T-helper 1 cell treated with Interleukin-12 subunit alpha and Interleukin-12 subunit beta and Interleukin-4 antibody, amounts not matched to agents 30 ng/mL and 1 ng/mL, for 36 hours (primary cell): Measurements from ENCODE around the gene PIP5K1B. TPM values are rescaled to one million over a fixed set of nuclear protein-coding genes. Genes with fewer than 3 reads are reported as not detected.

Experiments
- intact Hi-C: fragments of 100-400 bp; cut with micrococcal nuclease; formaldehyde crosslinking; loops from one replicate; pipeline ENCODE4 v1.15.1; 2024
- total RNA-seq: library from RNA; stranded (reverse); gene quantifications from 2 replicates; pipeline ENCODE4 v1.2.3, GENCODE V29; 2022

PIP5K1B gene
- total RNA-seq, 1 donor from 2014 or later = 4.4 TPM

- intact Hi-C loops = no loop called here
Observed at GRCh38 chr9:68763104-68763503, 58.1 kb downstream of the PIP5K1B start.

DNA sequence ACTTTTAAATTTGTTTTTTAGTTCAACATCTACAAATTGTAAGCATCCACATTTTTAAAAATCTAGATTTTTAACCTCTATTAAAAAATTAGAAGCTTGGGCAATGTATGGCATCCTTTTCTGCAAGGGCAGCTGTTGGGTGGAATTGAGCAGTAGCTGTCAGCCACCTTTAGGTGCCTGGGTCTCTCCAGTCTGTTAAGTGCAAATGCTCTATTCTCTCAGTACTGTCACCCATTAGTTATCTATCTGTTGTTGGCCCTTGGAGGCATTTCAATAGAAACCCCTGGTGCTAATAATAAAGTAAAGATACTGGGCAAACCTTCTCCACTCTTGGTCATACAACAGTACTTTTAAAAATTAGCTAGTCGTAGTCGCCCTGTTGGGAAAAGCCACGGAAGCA lies 63.6 kb downstream of the PIP5K1B start:
- intact Hi-C loops = no loop called here

DNA sequence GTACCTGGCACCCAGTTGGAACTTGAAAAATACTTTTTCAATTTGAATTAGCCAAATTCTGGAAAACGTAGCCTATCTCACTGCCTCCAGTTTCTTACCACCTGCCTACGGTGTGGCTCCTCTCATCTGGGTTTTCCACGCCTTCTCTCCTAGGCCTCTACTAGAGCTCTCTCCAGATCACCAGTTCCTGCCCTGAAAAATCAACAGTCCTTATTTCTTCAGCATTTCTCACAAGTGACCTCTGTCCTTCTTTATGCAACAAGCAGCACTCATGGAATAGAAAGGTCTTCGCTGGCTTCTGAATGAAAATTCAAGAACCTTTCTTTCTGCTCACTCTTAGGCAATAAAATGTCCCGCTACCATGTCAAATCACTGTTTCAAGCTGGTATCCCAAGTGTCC lies 64.8 kb downstream of the PIP5K1B start:
- intact Hi-C loops = loop anchor here (10.0 kb wide), 1 partner anchor 425 kb away; no protein-coding TSS in a partner anchor

DNA sequence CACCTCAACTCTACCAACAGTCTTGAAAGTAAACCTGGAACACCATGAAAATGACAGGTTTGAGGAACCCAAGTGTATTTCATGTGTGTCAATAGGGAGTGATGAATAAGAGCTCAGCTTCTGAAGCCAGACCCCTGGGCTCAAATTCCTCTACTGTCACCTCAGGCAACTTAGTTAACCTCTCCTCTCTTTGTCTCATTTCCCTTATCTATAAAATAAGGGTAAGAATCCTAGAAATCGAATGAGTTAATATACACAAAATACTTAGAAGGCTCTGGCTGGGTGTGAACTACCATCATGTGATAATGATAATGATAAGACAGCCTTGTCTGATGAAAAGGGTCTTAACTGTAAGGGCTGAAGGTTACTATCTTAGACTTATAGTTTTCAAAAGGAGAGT lies 66.3 kb downstream of the PIP5K1B start:
- intact Hi-C loops = loop anchor here (10.0 kb wide), 1 partner anchor 423 kb away; no protein-coding TSS in a partner anchor

GRCh38 chr9:68775003-68775730 lies 70.1 kb downstream of the PIP5K1B start:
- intact Hi-C loops = loop anchor here (10.0 kb wide), 1 partner anchor 420 kb away; no protein-coding TSS in a partner anchor

- intact Hi-C loops = loop anchor here (10.0 kb wide), 1 partner anchor 418 kb away; no protein-coding TSS in a partner anchor
Observed at GRCh38 chr9:68777070-68777763, 72.2 kb downstream of the PIP5K1B start.

GRCh38 chr9:68778635-68779034 lies 73.6 kb downstream of the PIP5K1B start:
- intact Hi-C loops = loop anchor here (1.0 to 10.0 kb wide), 9 partner anchors 73 to 416 kb away; partner anchors contain the start of gene PIP5K1B

GRCh38 chr9:68779558-68780379 lies 74.7 kb downstream of the PIP5K1B start:
- intact Hi-C loops = loop anchor here (1.0 to 10.0 kb wide), 12 partner anchors 15 to 415 kb away; partner anchors contain the start of gene PIP5K1B

- intact Hi-C loops = loop anchor here (1.0 to 2.0 kb wide), 3 partner anchors 14 to 219 kb away; no protein-coding TSS in a partner anchor
Observed at GRCh38 chr9:68780380-68780712, 75.3 kb downstream of the PIP5K1B start.

- intact Hi-C loops = loop anchor here (1.0 to 2.0 kb wide), 3 partner anchors 14 to 219 kb away; no protein-coding TSS in a partner anchor
Observed at GRCh38 chr9:68780720-68781119, 75.7 kb downstream of the PIP5K1B start.

GRCh38 chr9:68781928-68782327 lies 76.9 kb downstream of the PIP5K1B start:
- intact Hi-C loops = loop anchor here (2.0 kb wide), 1 partner anchor 13 kb away; no protein-coding TSS in a partner anchor

- intact Hi-C loops = no loop called here
Observed at GRCh38 chr9:68782546-68782945, 77.5 kb downstream of the PIP5K1B start.

DNA sequence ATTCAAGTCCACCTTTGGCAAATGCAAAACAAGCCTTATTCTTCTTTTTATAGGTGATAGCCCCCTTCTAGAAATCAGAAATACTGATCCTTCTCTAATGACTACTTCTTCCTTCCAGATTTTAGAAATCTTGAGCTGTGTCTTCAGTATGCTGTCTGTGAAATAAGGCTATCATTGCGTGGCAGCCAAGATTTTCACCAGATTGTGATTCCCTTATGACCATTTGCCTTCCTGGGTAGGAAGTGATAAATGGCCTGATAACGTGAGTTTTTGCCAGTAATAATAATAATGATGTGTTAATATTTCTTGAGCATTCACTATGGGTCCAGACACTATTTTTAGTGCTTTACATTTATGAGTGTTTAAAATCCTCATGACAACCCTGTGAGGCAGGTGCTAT lies 80.9 kb downstream of the PIP5K1B start:
- intact Hi-C loops = no loop called here

- intact Hi-C loops = no loop called here
Observed at GRCh38 chr9:68791169-68791568, 86.1 kb downstream of the PIP5K1B start.

DNA sequence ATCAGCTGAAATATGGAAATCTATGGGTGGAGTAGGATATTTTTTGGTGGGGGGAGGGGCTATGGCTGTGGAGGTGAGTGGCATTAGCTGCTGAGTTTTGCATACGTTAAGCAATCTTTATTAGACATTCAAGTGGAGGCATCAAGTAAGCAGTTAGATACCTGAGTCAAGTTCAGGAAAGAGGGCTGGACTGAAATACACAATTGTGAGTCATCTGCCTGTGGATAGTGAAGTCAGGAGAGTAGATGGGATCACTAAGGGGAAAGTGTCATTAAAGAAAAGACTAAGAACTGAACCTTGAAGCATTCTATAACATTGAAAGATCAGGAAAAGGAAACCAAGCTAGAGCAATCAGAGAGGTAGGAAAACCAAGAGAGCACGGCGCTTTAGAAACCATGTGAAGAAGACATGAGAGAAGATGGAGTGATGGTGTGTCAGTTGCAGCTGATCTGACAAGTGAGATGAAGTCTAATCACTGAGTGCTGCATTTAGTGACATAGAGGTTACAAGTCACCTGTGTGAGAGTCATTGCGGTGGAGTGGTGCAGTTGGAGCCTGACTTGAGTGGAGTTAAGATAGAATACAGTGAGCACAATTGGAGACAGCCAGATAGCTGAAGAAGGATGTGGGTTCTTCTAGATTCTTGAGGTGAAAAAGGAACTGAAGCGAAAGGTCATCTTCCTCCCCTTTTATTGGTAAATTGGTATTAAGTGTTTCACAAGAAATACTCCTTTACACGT lies 88.7 kb downstream of the PIP5K1B start:
- intact Hi-C loops = loop anchor here (2.0 kb wide), 1 partner anchor 13 kb away; a partner anchor contains a TSS

- intact Hi-C loops = loop anchor here (2.0 kb wide), 1 partner anchor 14 kb away; a partner anchor contains a TSS
Observed at GRCh38 chr9:68794898-68795297, 89.9 kb downstream of the PIP5K1B start.

- intact Hi-C loops = loop anchor here (2.0 kb wide), 1 partner anchor 15 kb away; a partner anchor contains a TSS
Observed at GRCh38 chr9:68795411-68795810, 90.4 kb downstream of the PIP5K1B start.

DNA sequence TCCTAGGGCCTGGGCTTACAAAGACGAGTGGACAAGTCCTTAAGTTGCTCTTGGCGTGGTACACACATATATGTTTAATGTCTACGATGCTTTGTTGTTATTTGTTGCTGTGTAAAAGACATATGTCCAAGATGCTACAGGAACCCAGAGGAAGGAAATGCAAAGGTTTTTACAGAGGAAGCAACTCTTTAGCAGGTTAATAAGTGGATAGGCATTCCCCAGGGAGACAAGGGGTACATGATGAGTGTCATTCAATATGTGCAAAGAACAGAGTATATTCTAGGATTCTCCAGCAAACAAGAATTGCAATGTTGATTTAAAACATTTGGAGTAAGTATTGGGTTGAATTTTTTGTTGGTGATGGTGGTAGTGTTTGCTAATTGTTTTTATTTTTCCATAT lies 92.1 kb downstream of the PIP5K1B start:
- intact Hi-C loops = no loop called here

DNA sequence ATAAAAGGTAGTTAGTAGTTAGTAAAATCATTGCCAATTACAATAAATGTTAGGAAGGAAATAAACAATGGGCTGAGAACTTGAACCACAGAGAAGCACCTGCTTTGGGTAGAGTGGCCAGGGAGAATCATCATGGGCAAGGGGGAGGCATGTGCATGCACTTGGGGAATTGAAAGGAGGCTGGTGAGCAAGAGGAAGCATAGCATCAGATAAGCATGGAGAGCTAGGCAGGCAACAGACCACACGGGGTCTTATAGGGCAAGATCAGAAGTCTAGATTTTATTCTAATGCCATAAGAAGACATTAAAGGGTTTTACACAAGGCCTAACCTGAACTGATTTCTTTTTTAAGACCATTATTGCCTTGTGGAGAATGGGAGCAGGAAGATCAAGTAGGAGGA lies 93.4 kb downstream of the PIP5K1B start:
- intact Hi-C loops = no loop called here

- intact Hi-C loops = no loop called here
Observed at GRCh38 chr9:68800836-68801235, 95.8 kb downstream of the PIP5K1B start.
